Thoracic aorta (tissue), 2 donors: Measurements from ENCODE around the gene TNFSF11. TPM values are rescaled to one million over a fixed set of nuclear protein-coding genes. Genes with fewer than 3 reads are reported as not detected.

Experiments
- ATAC-seq: fragments of 150-250 bp; one replicate; pipeline ENCODE4 v1.8.0; 2017; ENCODE audit warnings: low read depth; ENCODE audit not compliant: insufficient number of reproducible peaks, low FRiP score
- DNase-seq: peaks from one replicate; pipeline ENCODE4 v3.0.0-alpha.2; 2020; ENCODE audit warnings: low spot score
- H3K27ac ChIP-seq, 2 donors: fragments of 200-600 bp; sonication (generic); 1 replicate in 1 of 2; 2 replicates in 1 of 2; pipeline ENCODE4 v1.5.1; 2016; ENCODE audit warnings: mild to moderate bottlenecking in 2 of 2, moderate library complexity in 2 of 2
- H3K27me3 ChIP-seq: fragments of 200-600 bp; sonication (generic); replicated peaks from 2 replicates; pipeline ENCODE4 v1.6.0; 2016; ENCODE audit warnings: mild to moderate bottlenecking; ENCODE audit not compliant: insufficient read depth
- H3K36me3 ChIP-seq: fragments of 200-600 bp; sonication (generic); one replicate; pipeline ENCODE4 v1.5.1; 2016
- H3K4me1 ChIP-seq, 2 donors: fragments of 200-600 bp; sonication (generic); 1 replicate in 1 of 2; 2 replicates in 1 of 2; pipeline versions ENCODE4 v1.5.1 to v1.6.0; 2016; ENCODE audit warnings: low read depth in 2 of 2, mild to moderate bottlenecking in 1 of 2; ENCODE audit not compliant: control insufficient read depth in 1 of 2
- H3K4me3 ChIP-seq: fragments of 200-600 bp; sonication (generic); 2 replicates; pipeline ENCODE4 v1.5.1; 2016; ENCODE audit warnings: mild to moderate bottlenecking
- H3K9me3 ChIP-seq: fragments of 200-600 bp; sonication (generic); 2 replicates; pipeline ENCODE4 v1.5.1; 2016
- CTCF ChIP-seq: fragments of 200-600 bp; sonication (generic); IDR thresholded peaks from one replicate; pipeline ENCODE4 v1.5.1; 2019; ENCODE audit warnings: antibody characterized with exemption
- total RNA-seq, 2 donors: library from RNA; depleted of rRNA; stranded (reverse); fragments of >200 nt; gene quantifications; one replicate each; pipeline versions ENCODE4 v1.1.0 to v1.2.3, GENCODE V29; 2016

The TNFSF11 gene
- total RNA-seq, 2 donors from 2014 or later: 0.71 TPM; not detected in 1

- ATAC-seq: no peak
- H3K27ac ChIP-seq: no peak overlapping the region
- no peak for TF ChIP-seq CTCF
- no peak for DNase-seq
- no peaks in the 10 kb centered on the region for H3K36me3 ChIP-seq
- no peaks in the 10 kb centered on the region for H3K27me3 ChIP-seq
- H3K4me3 ChIP-seq: no peak overlapping the region
- H3K4me1 ChIP-seq: no peaks in the 10 kb centered on the region
- no peaks in the 10 kb centered on the region for H3K9me3 ChIP-seq
Measured at GRCh38 chr13:42543215-42543797, 30.6 kb upstream of the TNFSF11 start.

GRCh38 chr13:42544246-42544926 lies 29.6 kb upstream of the TNFSF11 start:
- Histone ChIP-seq H3K27me3 (no peaks in the 10 kb centered on the region), H3K36me3 (no peaks in the 10 kb centered on the region), H3K4me3 (no peak overlapping the region), H3K27ac (no peak overlapping the region), H3K4me1 (no peaks in the 10 kb centered on the region), H3K9me3 (no peaks in the 10 kb centered on the region)
- no peak for TF ChIP-seq CTCF
- no peak for ATAC-seq
- no peak for DNase-seq

GRCh38 chr13:42545842-42546241 lies 28.1 kb upstream of the TNFSF11 start:
- Histone ChIP-seq H3K4me3 (no peak overlapping the region), H3K36me3 (no peaks in the 10 kb centered on the region), H3K4me1 (no peaks in the 10 kb centered on the region), H3K27ac (no peak overlapping the region), H3K9me3 (no peaks in the 10 kb centered on the region), H3K27me3 (no peaks in the 10 kb centered on the region)
- ATAC-seq (no peak), DNase-seq (no peak)
- no peak for TF ChIP-seq CTCF

GRCh38 chr13:42547612-42548011 lies 26.3 kb upstream of the TNFSF11 start:
- ATAC-seq (no peak), DNase-seq (no peak)
- no peak for TF ChIP-seq CTCF
- Histone ChIP-seq H3K9me3 (no peaks in the 10 kb centered on the region), H3K27me3 (no peaks in the 10 kb centered on the region), H3K36me3 (no peaks in the 10 kb centered on the region), H3K4me3 (no peak overlapping the region), H3K27ac (no peak overlapping the region), H3K4me1 (peaks cover 0 to under 1% of the 10 kb centered on the region in 2 donors)

- no peak for TF ChIP-seq CTCF
- no peak overlapping the region for H3K4me3 ChIP-seq
- no peak overlapping the region for H3K27ac ChIP-seq
- no peaks in the 10 kb centered on the region for H3K36me3 ChIP-seq
- no peaks in the 10 kb centered on the region for H3K27me3 ChIP-seq
- ATAC-seq (no peak), DNase-seq (no peak)
- H3K4me1 ChIP-seq: peaks cover 0 to 11% of the 10 kb centered on the region in 2 donors
- H3K9me3 ChIP-seq: no peaks in the 10 kb centered on the region
Measured at GRCh38 chr13:42548731-42549551, 25.0 kb upstream of the TNFSF11 start.
